HepG2 (cell line): ENCODE measurements around the gene NPBWR2. TPM values are rescaled to one million over a fixed set of nuclear protein-coding genes. Genes with fewer than 3 reads are reported as not detected.
A peak's percentile ranks its signal among the peaks of the same experiment; 100 is the strongest.

Experiments used
- BCLAF1 ChIP-seq: fragments of 450-650 bp; IDR thresholded peaks from 2 replicates; pipeline ENCODE4 v1.6.1; 2017; ENCODE audit warnings: mild to moderate bottlenecking
- DMTF1 ChIP-seq: sonication (generic); formaldehyde crosslinking; IDR thresholded peaks from 2 replicates; pipeline ENCODE4 v1.4.0; 2020; ENCODE audit warnings: mild to moderate bottlenecking, missing genetic modification reagents
- HNF1A ChIP-seq, 2 experiments: sonication (generic) in 1 of 2; formaldehyde crosslinking in 1 of 2; IDR thresholded peaks; 2 replicates each; pipeline versions ENCODE4 v1.4.0 to v1.6.1; 2016 to 2020; ENCODE audit warnings: borderline replicate concordance in 1 of 2, low read depth in 1 of 2, mild to moderate bottlenecking in 1 of 2, missing genetic modification reagents in 1 of 2
- JUN ChIP-seq: sonication (generic); formaldehyde crosslinking; IDR thresholded peaks from 2 replicates; pipeline ENCODE4 v1.4.0; 2020; ENCODE audit warnings: mild to moderate bottlenecking, missing genetic modification reagents
- LCORL ChIP-seq, 2 experiments: fragments of 450-650 bp in 1 of 2; sonication (generic) in 1 of 2; formaldehyde crosslinking in 1 of 2; IDR thresholded peaks; 2 replicates each; pipeline versions ENCODE4 v1.5.0 to v1.6.1; 2017 to 2020; ENCODE audit warnings: antibody characterized with exemption in 1 of 2, missing genetic modification reagents in 1 of 2
- SNAPC5 ChIP-seq: sonication (generic); formaldehyde crosslinking; IDR thresholded peaks from 2 replicates; pipeline ENCODE4 v1.8.1; 2023; ENCODE audit warnings: mild to moderate bottlenecking, missing genetic modification reagents, borderline replicate concordance
- TBL1XR1 ChIP-seq: fragments of 150-350 bp; IDR thresholded peaks from 2 replicates; pipeline ENCODE4 v1.6.1; 2014; ENCODE audit warnings: borderline replicate concordance, low read length; ENCODE audit not compliant: partially characterized antibody
- TRIM22 ChIP-seq: fragments of 450-650 bp; IDR thresholded peaks from 2 replicates; pipeline ENCODE4 v1.6.1; 2017
- ZBTB3 ChIP-seq: sonication (generic); formaldehyde crosslinking; IDR thresholded peaks from 2 replicates; pipeline ENCODE4 v1.4.0; 2020; ENCODE audit warnings: low read depth, mild to moderate bottlenecking, moderate library complexity, missing genetic modification reagents, borderline replicate concordance
- ZKSCAN1 ChIP-seq: fragments of 150-350 bp; IDR thresholded peaks from 2 replicates; pipeline ENCODE4 v1.6.1; 2014; ENCODE audit warnings: low read length
- ZNF143 ChIP-seq: sonication (generic); formaldehyde crosslinking; IDR thresholded peaks from 2 replicates; pipeline ENCODE4 v1.4.0; 2020; ENCODE audit warnings: missing genetic modification reagents
- ZNF281 ChIP-seq: sonication (generic); formaldehyde crosslinking; IDR thresholded peaks from 2 replicates; pipeline ENCODE4 v1.4.0; 2020; ENCODE audit warnings: missing genetic modification reagents, borderline replicate concordance
- ZNF326 ChIP-seq: sonication (generic); formaldehyde crosslinking; IDR thresholded peaks from 2 replicates; pipeline ENCODE4 v1.4.0; 2020; ENCODE audit warnings: missing genetic modification reagents, borderline replicate concordance
- ZNF530 ChIP-seq: sonication (generic); formaldehyde crosslinking; IDR thresholded peaks from 2 replicates; pipeline ENCODE4 v1.5.0; 2020; ENCODE audit warnings: low read depth, mild to moderate bottlenecking, missing genetic modification reagents
- ZNF839 ChIP-seq: sonication (generic); formaldehyde crosslinking; IDR thresholded peaks from 2 replicates; pipeline ENCODE4 v1.4.0; 2020; ENCODE audit warnings: missing genetic modification reagents, mild to moderate bottlenecking, borderline replicate concordance
- polyA plus RNA-seq, 8 experiments: library from polyadenylated mRNA; depleted of rRNA in 3 of 8; stranded (reverse) in 7 of 8; unstranded in 1 of 8; fragments of >200 nt; fragmentation: Illumina TruSeq in 4 of 8; extraction: Trizol in 4 of 8; gene quantifications; 2 replicates each; pipeline versions ENCODE4 v1.2.1 to v1.2.3, GENCODE V29; 2011 to 2016; ENCODE audit warnings: low read depth in 4 of 8, missing spikeins in 1 of 8, mixed read lengths in 1 of 8; ENCODE audit not compliant: insufficient read depth in 1 of 8
- total RNA-seq, 5 experiments: library from RNA; depleted of rRNA; stranded (reverse); fragments of >200 nt; fragmentation: Illumina TruSeq; extraction: Trizol; gene quantifications; 2 replicates each; pipeline ENCODE4 v1.2.3, GENCODE V29; 2016; ENCODE audit warnings: low read depth in 1 of 5

NPBWR2 gene
- total and polyA plus RNA-seq, 2 of the 13 experiments (the other 11 are each of a cell fraction or from before 2014, with no cell fraction given), result not detected

GRCh38 chr20:64056639-64056888 is 50.8 kb downstream of the NPBWR2 start (continued):
- TF ChIP-seq HNF1A (IDR thresholded peaks at IDR 0.05; ENCODE audit: low read depth) (no peak), HNF1A (CRISPR knock-in tag; IDR thresholded peaks at IDR 0.05; ENCODE audit: borderline replicate concordance) (peak; percentile 29; the same call in 1 of the 2 replicates), ZNF530 (CRISPR knock-in tag) (peak; percentile 3; the same call in 1 of the 2 replicates), DMTF1 (no peak), BCLAF1 (no peak), SNAPC5 (0 out of 2 replicates have a peak, but pooled peaks have one; percentile 26), ZNF839 (CRISPR knock-in tag) (no peak; the same call in 1 of the 2 replicates), TBL1XR1 (no peak), TRIM22 (no peak), LCORL (IDR thresholded peaks at IDR 0.05) (no peak), LCORL (CRISPR knock-in tag; IDR thresholded peaks at IDR 0.05) (peak; percentile 88), ZNF326 (no peak; the same call in 1 of the 2 replicates), JUN (CRISPR knock-in tag) (no peak), ZBTB3 (CRISPR knock-in tag) (no peak), ZNF143 (CRISPR knock-in tag) (no peak), ZKSCAN1 (no peak), ZNF281 (CRISPR knock-in tag) (peak; percentile 96)
